CD8-positive, alpha-beta memory T cell (primary cell): ENCODE data around the gene GALNT10. TPM values are rescaled to one million over a fixed set of nuclear protein-coding genes. Genes with fewer than 3 reads are reported as not detected.

Experiments
- CTCF ChIA-PET: fragments of 350-600 bp; sonication (Branson Sonifier 250); formaldehyde crosslinking; loops from one replicate; lab custom pipeline; 2021; ENCODE audit warnings: antibody characterized with exemption; lab: Charles Lee
- POLR2A ChIA-PET: fragments of 350-600 bp; sonication (Branson Sonifier 250); formaldehyde crosslinking; loops from one replicate; lab custom pipeline; 2021; ENCODE audit warnings: antibody characterized with exemption; lab: Charles Lee
- DNase-seq, 5 donors: peaks; one replicate each; pipeline versions ENCODE4 v3.0.0 to v3.0.0-alpha.2; 2020 to 2022; ENCODE audit warnings: mixed read lengths in 1 of 5
- H3K27ac ChIP-seq: one replicate; pipeline ENCODE4 v1.7.0; 2013; ENCODE audit warnings: low read depth, mild to moderate bottlenecking, low read length, moderate library complexity
- H3K27me3 ChIP-seq: 2 replicates; pipeline ENCODE4 v1.7.0; 2013; ENCODE audit warnings: low read length, mild to moderate bottlenecking; ENCODE audit not compliant: insufficient read depth, poor library complexity, severe bottlenecking
- H3K36me3 ChIP-seq: 2 replicates; pipeline ENCODE4 v1.7.0; 2013; ENCODE audit warnings: mild to moderate bottlenecking, low read length, moderate library complexity; ENCODE audit not compliant: insufficient read depth
- H3K4me1 ChIP-seq: 2 replicates; pipeline ENCODE4 v1.7.0; 2013; ENCODE audit warnings: mild to moderate bottlenecking, low read length, moderate library complexity; ENCODE audit not compliant: insufficient read depth
- H3K4me3 ChIP-seq: 2 replicates; pipeline ENCODE4 v1.7.0; 2013; ENCODE audit warnings: mild to moderate bottlenecking, low read length
- H3K9me3 ChIP-seq: 2 replicates; pipeline ENCODE4 v1.7.0; 2013; ENCODE audit warnings: mild to moderate bottlenecking, low read length
- H3K27ac Mint-ChIP-seq, 8 donors: one replicate each; pipeline ENCODE4 v1.8.0; 2020 to 2021; ENCODE audit warnings: mixed read lengths in 8 of 8, mild to moderate bottlenecking in 6 of 8, inconsistent platforms in 3 of 8, moderate library complexity in 3 of 8
- H3K27me3 Mint-ChIP-seq, 2 donors: one replicate each; pipeline ENCODE4 v1.8.0; 2020 to 2021; ENCODE audit warnings: mixed read lengths in 2 of 2, mild to moderate bottlenecking in 1 of 2, moderate library complexity in 1 of 2
- H3K36me3 Mint-ChIP-seq, 3 donors: one replicate each; pipeline ENCODE4 v1.8.0; 2020 to 2021; ENCODE audit warnings: mixed read lengths in 3 of 3, inconsistent platforms in 1 of 3, mild to moderate bottlenecking in 1 of 3
- H3K4me1 Mint-ChIP-seq, 3 donors: one replicate each; pipeline ENCODE4 v1.8.0; 2020 to 2021; ENCODE audit warnings: mixed read lengths in 3 of 3, inconsistent platforms in 1 of 3, mild to moderate bottlenecking in 1 of 3
- H3K4me3 Mint-ChIP-seq, 7 donors: one replicate each; pipeline ENCODE4 v1.8.0; 2020 to 2021; ENCODE audit warnings: mixed read lengths in 7 of 7, mild to moderate bottlenecking in 6 of 7, moderate library complexity in 4 of 7, inconsistent platforms in 2 of 7
- H3K9me3 Mint-ChIP-seq, 5 donors: one replicate each; pipeline ENCODE4 v1.8.0; 2020 to 2022; ENCODE audit warnings: mixed read lengths in 5 of 5, mild to moderate bottlenecking in 3 of 5, moderate library complexity in 2 of 5, inconsistent platforms in 1 of 5
- polyA plus RNA-seq: library from polyadenylated mRNA; unstranded; fragments of 300-500 nt; fragmentation: Illumina TruSeq; gene quantifications from one replicate; pipeline ENCODE4 v1.2.3, GENCODE V29; 2021
- total RNA-seq, 2 experiments: library from RNA; stranded (reverse); gene quantifications; one replicate each; pipeline ENCODE4 v1.2.3, GENCODE V29; 2021

Gene GALNT10
- total and polyA plus RNA-seq, 3 experiments from 2014 or later = 27.6 to 32.1 (median 28.0) TPM

DNA sequence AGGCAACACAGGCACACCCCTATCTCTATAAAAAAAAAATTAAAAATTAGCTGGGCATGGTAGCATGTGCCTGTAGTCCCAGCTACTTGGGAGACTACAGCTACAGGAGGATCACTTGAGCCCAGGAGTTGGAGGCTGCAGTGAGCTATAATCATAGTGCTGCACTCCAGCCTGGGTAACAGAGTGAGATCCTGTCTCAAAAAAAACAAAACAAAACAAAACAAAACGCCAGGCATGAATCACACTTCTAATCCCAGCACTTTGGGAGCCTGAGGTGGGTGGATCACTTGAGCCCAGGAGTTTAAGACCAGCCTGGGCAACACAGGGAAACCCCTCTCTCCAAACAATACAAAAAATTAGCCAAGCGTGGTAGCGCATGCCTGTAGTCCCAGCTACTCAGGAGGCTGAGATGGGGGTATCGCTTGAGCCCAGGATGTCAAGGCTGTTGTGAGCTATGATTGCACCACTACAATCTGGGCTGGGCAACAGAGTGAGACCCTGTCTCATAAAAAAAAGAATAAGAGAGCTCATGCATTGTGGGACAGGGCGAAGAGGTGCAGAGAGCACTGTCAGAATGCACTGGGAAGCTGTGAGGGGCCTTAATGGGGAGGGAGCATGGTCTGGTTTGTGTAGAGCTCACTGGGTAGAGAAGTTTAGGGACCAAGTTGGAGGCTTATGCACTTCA lies 246.9 kb downstream of the GALNT10 start:
- H3K36me3 ChIP-seq = peaks cover 15% of the 10 kb centered on the region
- no peaks in the 10 kb centered on the region for H3K27me3 Mint-ChIP-seq
- no peak overlapping the region for H3K4me3 Mint-ChIP-seq
- ChIA-PET CTCF (no interaction called here), POLR2A (no interaction called here)
- peaks cover 6 to 19% (median 14%) of the 10 kb centered on the region in 3 donors for H3K4me1 Mint-ChIP-seq
- no peak overlapping the region for H3K27ac ChIP-seq
- no peaks in the 10 kb centered on the region for H3K9me3 ChIP-seq
- H3K27ac Mint-ChIP-seq = peak overlapping the region in 3 of 8 donors; percentile 18 to 75 (median 55)
- H3K9me3 Mint-ChIP-seq = no peaks in the 10 kb centered on the region
- DNase-seq = no peak
- peaks cover 26 to 79% (median 40%) of the 10 kb centered on the region in 3 donors for H3K36me3 Mint-ChIP-seq
- H3K27me3 ChIP-seq = no peaks in the 10 kb centered on the region
- H3K4me3 ChIP-seq = no peak overlapping the region
- H3K4me1 ChIP-seq = no peaks in the 10 kb centered on the region

DNA sequence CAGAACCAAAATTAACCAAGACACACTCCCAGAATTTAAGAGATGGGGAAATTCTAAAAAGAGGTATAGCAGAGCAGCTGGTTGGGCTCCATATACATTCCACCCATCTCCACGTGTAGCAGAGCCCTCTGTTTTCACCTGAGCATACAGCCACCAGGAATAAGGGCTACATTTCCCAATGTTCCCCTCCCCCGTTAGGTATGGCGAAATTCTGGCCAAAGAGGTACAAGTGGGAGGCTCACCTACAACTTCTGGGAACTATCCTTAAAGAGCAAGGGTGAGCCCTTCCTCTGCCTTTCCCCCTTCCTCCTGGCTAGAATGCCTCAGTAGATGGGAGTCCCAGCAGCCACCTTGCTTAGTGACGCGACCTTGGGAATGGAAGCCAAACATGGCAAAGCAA lies 250.0 kb downstream of the GALNT10 start:
- no peaks in the 10 kb centered on the region for H3K27me3 Mint-ChIP-seq
- H3K36me3 ChIP-seq = peaks cover 15% of the 10 kb centered on the region

GRCh38 chr5:154442801-154443200 lies 252.3 kb downstream of the GALNT10 start:
- Mint-ChIP-seq H3K9me3 (no peaks in the 10 kb centered on the region), H3K27me3 (no peaks in the 10 kb centered on the region), H3K36me3 (peaks cover 16 to 60% (median 20%) of the 10 kb centered on the region in 3 donors), H3K4me1 (peaks cover 33 to 52% (median 52%) of the 10 kb centered on the region in 3 donors), H3K4me3 (peak overlapping the region in 2 of 7 donors; percentile 22 to 67), H3K27ac (no peak overlapping the region)
- H3K27ac ChIP-seq = no peak overlapping the region
- H3K9me3 ChIP-seq = no peaks in the 10 kb centered on the region
- peaks cover 9% of the 10 kb centered on the region for H3K36me3 ChIP-seq
- H3K4me3 ChIP-seq = no peak overlapping the region
- H3K27me3 ChIP-seq = no peaks in the 10 kb centered on the region
- POLR2A ChIA-PET = no interaction called here
- peaks cover 20% of the 10 kb centered on the region for H3K4me1 ChIP-seq
- CTCF ChIA-PET = no interaction called here
- DNase-seq = no peak

More for the DNA sequence above, 250.0 kb downstream of the GALNT10 start:
- Histone ChIP-seq H3K4me1 (peaks cover 9% of the 10 kb centered on the region), H3K27me3 (no peaks in the 10 kb centered on the region), H3K27ac (no peak overlapping the region), H3K4me3 (no peak overlapping the region), H3K9me3 (no peaks in the 10 kb centered on the region)
- no peaks in the 10 kb centered on the region for H3K9me3 Mint-ChIP-seq
- no peak for DNase-seq
- CTCF ChIA-PET = no interaction called here
- no peak overlapping the region for H3K27ac Mint-ChIP-seq
- POLR2A ChIA-PET = no interaction called here
- no peak overlapping the region for H3K4me3 Mint-ChIP-seq
- H3K4me1 Mint-ChIP-seq = peaks cover 21 to 41% (median 40%) of the 10 kb centered on the region in 3 donors
- peaks cover 27 to 73% (median 33%) of the 10 kb centered on the region in 3 donors for H3K36me3 Mint-ChIP-seq

DNA sequence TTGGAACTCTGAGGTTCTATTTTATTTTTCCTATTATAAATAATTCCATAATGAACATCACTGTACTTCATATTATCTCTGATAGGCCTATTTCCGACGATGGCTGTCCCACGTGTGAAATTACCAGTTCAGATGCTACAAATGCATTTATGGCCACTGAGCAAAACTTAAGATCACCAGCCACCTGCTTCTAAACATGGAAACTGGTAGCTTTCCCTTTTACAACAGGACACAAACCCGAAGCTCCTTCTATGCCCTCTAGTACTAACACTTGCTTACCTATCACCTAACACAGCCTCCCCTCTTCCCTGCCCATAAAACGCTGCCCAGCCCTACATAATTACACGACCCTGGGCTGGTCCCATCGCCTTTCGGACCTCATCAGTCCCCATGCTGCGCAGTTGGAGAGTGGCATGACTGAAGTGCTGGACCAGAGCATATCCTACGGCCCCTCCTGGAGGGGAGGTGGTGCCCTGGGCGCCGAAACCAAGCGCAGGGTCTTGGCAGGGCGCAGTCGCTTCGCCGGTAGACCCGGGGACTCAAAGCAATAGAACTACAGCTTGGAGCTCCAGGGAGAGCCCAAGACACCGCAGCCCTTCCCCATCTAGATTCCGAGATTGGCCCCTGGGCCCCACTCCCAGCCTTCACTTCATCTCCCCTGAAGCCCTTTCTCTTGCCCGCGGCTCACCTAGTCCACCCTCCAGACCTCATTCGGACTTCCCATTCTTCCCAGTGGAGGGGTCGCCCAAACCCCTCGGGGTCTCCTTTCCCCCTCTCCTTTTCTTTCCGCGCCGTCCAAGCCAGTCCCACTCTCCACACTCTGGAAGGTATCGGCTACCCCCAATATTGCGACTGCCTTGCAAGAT lies 254.3 kb downstream of the GALNT10 start:
- H3K4me1 ChIP-seq = peaks cover 38% of the 10 kb centered on the region
- Mint-ChIP-seq H3K27ac (peak overlapping the region; percentile 65 to 99 (median 96)), H3K27me3 (no peaks in the 10 kb centered on the region), H3K4me3 (peak overlapping the region; percentile 97 to 99 (median 98)), H3K9me3 (no peaks in the 10 kb centered on the region), H3K36me3 (peaks cover 9 to 44% (median 13%) of the 10 kb centered on the region in 3 donors), H3K4me1 (peaks cover 51 to 71% (median 66%) of the 10 kb centered on the region in 3 donors)
- DNase-seq = peak in 2 of 5 donors; percentile 19 to 49
- ChIA-PET POLR2A (no interaction called here), CTCF (interaction anchor here (1.3 kb wide), 1 partner anchor 480 kb away, joined by 4 read pairs; no protein-coding TSS in a partner anchor)
- peak overlapping the region; percentile 98 for H3K4me3 ChIP-seq
- peaks cover 6% of the 10 kb centered on the region for H3K36me3 ChIP-seq
- H3K9me3 ChIP-seq = no peaks in the 10 kb centered on the region
- peak overlapping the region; percentile 77 for H3K27ac ChIP-seq
- H3K27me3 ChIP-seq = no peaks in the 10 kb centered on the region

DNA sequence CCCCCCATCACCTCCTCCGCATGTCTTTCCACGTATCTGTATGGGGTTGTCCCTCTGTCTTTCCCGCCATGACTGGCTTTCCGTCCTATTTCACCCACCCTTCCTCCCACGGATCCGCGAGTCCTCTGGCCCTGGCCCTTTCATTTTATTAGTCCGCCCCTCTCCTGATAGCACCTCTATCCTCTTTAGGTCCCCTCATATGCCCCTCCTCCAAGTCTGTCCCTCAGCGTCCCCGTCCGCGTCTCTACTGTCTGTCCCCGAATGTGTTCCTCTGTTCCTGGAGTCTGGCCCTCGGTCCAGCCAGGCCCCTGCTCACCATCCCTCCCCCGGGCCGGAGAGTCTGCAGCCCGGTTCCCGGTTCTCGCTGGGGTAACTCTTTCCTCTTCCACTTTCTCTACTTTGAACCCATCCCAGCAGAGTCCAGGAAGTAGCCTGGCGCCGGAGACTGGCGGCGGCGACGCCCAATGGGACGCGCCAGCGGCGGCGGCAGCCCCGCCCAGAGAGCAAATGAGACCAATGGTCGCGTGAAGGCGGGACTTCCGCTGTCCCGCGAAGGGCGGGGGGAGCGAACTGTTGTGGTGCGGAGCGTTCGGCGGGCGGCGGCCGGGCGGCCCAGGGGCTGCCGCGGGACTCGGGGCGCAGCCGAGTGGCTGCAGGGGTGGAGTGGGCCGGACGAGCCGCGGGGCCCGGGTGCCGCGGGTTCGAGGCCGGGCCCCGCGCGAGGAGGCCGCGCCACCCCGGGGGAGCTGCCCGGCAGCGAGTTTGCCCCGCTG lies 255.1 kb downstream of the GALNT10 start, which contains the start of gene SAP30L:
TSS of gene SAP30L (plus strand) at position 576 of the 773 bp plus-strand sequence. CDS start 608 bp downstream, outside the sequence.
- Histone ChIP-seq H3K36me3 (peaks cover 10% of the 10 kb centered on the region), H3K27me3 (no peaks in the 10 kb centered on the region), H3K4me1 (peaks cover 38% of the 10 kb centered on the region), H3K27ac (peak within 1 kb of the TSS; percentile 77), H3K4me3 (peak within 1 kb of the TSS; percentile 98), H3K9me3 (no peaks in the 10 kb centered on the region)
- ChIA-PET CTCF (interaction anchor here (1.3 kb wide), 1 partner anchor 481 kb away, joined by 4 read pairs; no protein-coding TSS in a partner anchor), POLR2A (interaction anchor here (1.4 kb wide), 1 partner anchor 255 kb away, joined by 3 read pairs; the partner anchor contains the start of gene GALNT10)
- Mint-ChIP-seq H3K27me3 (no peaks in the 10 kb centered on the region), H3K36me3 (peaks cover 9 to 44% (median 12%) of the 10 kb centered on the region in 3 donors), H3K9me3 (no peaks in the 10 kb centered on the region), H3K4me1 (peaks cover 58 to 79% (median 75%) of the 10 kb centered on the region in 3 donors), H3K27ac (peak within 1 kb of the TSS; percentile 85 to 99 (median 96)), H3K4me3 (peak within 1 kb of the TSS; percentile 97 to 99 (median 98))
- peak; percentile 93 to 98 (median 95) for DNase-seq

- peaks cover 38% of the 10 kb centered on the region for H3K4me1 ChIP-seq
- no peaks in the 10 kb centered on the region for H3K27me3 ChIP-seq
- Mint-ChIP-seq H3K9me3 (no peaks in the 10 kb centered on the region), H3K4me1 (peaks cover 59 to 82% (median 78%) of the 10 kb centered on the region in 3 donors), H3K36me3 (peaks cover 9 to 44% (median 12%) of the 10 kb centered on the region in 3 donors), H3K4me3 (peak overlapping the region; percentile 88 to 96 (median 92)), H3K27ac (peak overlapping the region; percentile 44 to 99 (median 92)), H3K27me3 (no peaks in the 10 kb centered on the region)
- H3K36me3 ChIP-seq = peaks cover 16% of the 10 kb centered on the region
- CTCF ChIA-PET = no interaction called here
- peak overlapping the region; percentile 65 for H3K27ac ChIP-seq
- H3K9me3 ChIP-seq = no peaks in the 10 kb centered on the region
- DNase-seq = peak; percentile 28 to 56 (median 34)
- H3K4me3 ChIP-seq = peak overlapping the region; percentile 78
- POLR2A ChIA-PET = interaction anchor here (1.4 kb wide), 1 partner anchor 256 kb away, joined by 3 read pairs; the partner anchor contains the start of gene GALNT10
Measured at GRCh38 chr5:154446195-154447088, 255.9 kb downstream of the GALNT10 start.
